ENCODE data around the gene SECTM1. TPM values are rescaled to one million over a fixed set of nuclear protein-coding genes. Genes with fewer than 3 reads are reported as not detected.

SECTM1 gene
- total and polyA plus RNA-seq, 2 experiments from 2014 or later = 0.21 to 1.3 TPM

DNA sequence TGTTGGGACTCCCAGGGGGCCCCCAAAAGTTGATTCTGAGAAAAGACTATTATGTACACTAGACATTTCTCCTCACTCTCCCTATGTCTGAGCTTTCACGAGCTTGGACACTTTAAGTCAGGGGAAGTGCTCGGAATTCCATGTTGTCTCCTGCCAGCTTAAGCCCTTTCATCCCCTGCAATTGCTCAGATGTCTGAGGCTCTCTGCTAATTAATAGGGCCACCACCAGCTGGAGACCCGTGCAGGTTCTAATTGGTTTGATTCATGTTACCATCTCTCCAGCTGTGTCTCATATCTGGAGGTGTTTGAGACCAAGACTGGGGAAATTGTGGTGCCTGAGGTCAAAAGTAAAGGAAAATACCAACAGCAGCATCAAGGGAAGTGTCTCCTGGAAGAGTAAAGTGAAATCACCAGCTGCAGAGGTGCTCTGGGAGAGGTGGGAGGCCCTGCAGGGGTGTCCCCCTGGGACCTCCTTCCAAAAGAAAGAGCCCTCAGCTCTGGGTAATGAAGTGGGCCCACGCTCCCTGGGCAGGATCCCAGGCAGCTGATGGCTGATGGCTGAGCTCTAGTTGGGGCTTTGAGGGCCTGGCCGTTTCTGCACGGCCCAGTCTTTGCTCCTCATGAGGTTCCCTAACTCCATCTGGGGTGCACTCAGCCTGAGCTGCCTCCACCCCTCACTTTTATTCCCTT lies 32.2 kb upstream of the SECTM1 start:
- Histone ChIP-seq H2AFZ (no peak overlapping the region), H3K9me2 (ENCODE audit: insufficient read depth) (no peaks in the 10 kb centered on the region), H4K20me1 (replicated peaks; ENCODE audit: insufficient read depth) (no peaks in the 10 kb centered on the region), H3K4me1 (ENCODE audit: insufficient read depth) (no peaks in the 10 kb centered on the region), H3K36me3 (ENCODE audit: insufficient read depth) (no peaks in the 10 kb centered on the region), H3K4me2 (no peak overlapping the region), H3K27me3 (ENCODE audit: insufficient read depth) (peaks cover 16% of the 10 kb centered on the region), H3F3A (replicated peaks; ENCODE audit: low read depth) (no peaks in the 10 kb centered on the region), H3K4me3 (no peak overlapping the region), H3K79me2 (replicated peaks; ENCODE audit: insufficient read depth) (no peaks in the 10 kb centered on the region), H3K27ac (ENCODE audit: low read depth) (no peak overlapping the region)
- Mint-ChIP-seq H3K27me3 (ENCODE audit: insufficient read depth, low read depth, poor library complexity) (peaks cover 28% of the 10 kb centered on the region), H3K36me3 (ENCODE audit: low read depth) (peaks cover 4% of the 10 kb centered on the region; the same call in 2 of the 3 replicates), H3K27ac (no peak overlapping the region), H3K4me1 (peaks cover 13% of the 10 kb centered on the region), H3K9me3 (peaks cover 12% of the 10 kb centered on the region; the same call in 2 of the 3 replicates), H3K4me3 (no peak overlapping the region)
- no peak for TF ChIP-seq CREB1 (CRISPR knock-in tag; IDR thresholded peaks at IDR 0.05; ENCODE audit: low read depth)
- no peak for TF ChIP-seq ETS1 (IDR thresholded peaks at IDR 0.05)
- no peak for TF ChIP-seq POLR2AphosphoS5 (IDR thresholded peaks at IDR 0.05; ENCODE audit: low read depth)
- TF ChIP-seq JUNB (IDR thresholded peaks at IDR 0.05; ENCODE audit: unreplicated experiment) = no peak
- ATAC-seq (no peak), DNase-seq (ENCODE audit: low spot score) (no peak)

DNA sequence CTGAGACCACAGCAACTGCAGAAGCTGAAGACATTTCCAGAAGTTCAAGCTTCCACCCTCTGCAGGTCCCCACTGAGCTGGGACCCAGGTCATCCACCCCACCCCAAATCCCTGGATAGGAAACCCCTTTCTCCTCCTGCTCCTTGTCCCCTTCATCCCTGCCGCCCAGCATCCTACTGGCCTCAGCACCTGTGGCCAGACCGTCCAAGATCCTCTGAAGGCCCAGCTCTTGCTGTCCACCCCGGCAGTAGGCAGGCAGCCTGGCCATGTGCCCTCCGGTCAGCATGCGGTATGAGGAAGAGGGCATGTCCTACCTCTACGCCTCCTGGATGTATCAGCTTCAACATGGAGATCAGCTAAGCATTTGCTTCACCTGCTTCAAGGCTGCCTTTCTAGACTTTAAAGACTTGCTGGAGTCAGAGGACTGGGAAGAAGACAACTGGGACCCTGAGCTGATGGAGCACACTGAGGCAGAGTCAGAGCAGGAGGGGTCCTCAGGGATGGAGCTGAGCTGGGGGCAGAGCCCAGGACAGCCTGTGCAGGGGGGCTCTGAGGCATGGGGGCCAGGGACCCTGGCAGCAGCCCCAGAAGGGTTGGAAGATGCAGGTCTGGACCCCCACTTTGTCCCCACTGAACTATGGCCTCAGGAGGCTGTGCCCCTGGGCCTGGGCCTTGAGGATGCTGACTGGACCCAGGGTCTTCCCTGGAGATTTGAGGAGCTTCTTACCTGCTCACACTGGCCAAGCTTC lies 28.5 kb upstream of the SECTM1 start:
- Mint-ChIP-seq H3K27me3 (ENCODE audit: insufficient read depth, low read depth, poor library complexity) (peaks cover 17% of the 10 kb centered on the region), H3K9me3 (no peaks in the 10 kb centered on the region), H3K4me1 (peaks cover 13% of the 10 kb centered on the region; the same call in 2 of the 3 replicates), H3K4me3 (no peak overlapping the region), H3K36me3 (ENCODE audit: low read depth) (no peaks in the 10 kb centered on the region), H3K27ac (no peak overlapping the region)
- H3K4me1 ChIP-seq (ENCODE audit: insufficient read depth) = no peaks in the 10 kb centered on the region
- H3K79me2 ChIP-seq (replicated peaks; ENCODE audit: insufficient read depth) = no peaks in the 10 kb centered on the region
- no peaks in the 10 kb centered on the region for H3K27me3 ChIP-seq (ENCODE audit: insufficient read depth)
- H3K4me2 ChIP-seq = no peak overlapping the region
- DNase-seq (ENCODE audit: low spot score) = no peak
- no peak overlapping the region for H3K27ac ChIP-seq (ENCODE audit: low read depth)
- no peak for ATAC-seq
- H4K20me1 ChIP-seq (replicated peaks; ENCODE audit: insufficient read depth) = no peaks in the 10 kb centered on the region
- no peaks in the 10 kb centered on the region for H3K36me3 ChIP-seq (ENCODE audit: insufficient read depth)
- no peak overlapping the region for H3K4me3 ChIP-seq
- H2AFZ ChIP-seq = no peak overlapping the region
- H3K9me2 ChIP-seq (ENCODE audit: insufficient read depth) = no peaks in the 10 kb centered on the region
- H3F3A ChIP-seq (replicated peaks; ENCODE audit: low read depth) = no peaks in the 10 kb centered on the region
- TF ChIP-seq POLR2AphosphoS5 (IDR thresholded peaks at IDR 0.05; ENCODE audit: low read depth) = no peak
- no peak for TF ChIP-seq CREB1 (CRISPR knock-in tag; IDR thresholded peaks at IDR 0.05; ENCODE audit: low read depth)
- TF ChIP-seq REST (IDR thresholded peaks at IDR 0.05; ENCODE audit: unreplicated experiment) = no peak
- no peak for TF ChIP-seq STAT1 (IDR thresholded peaks at IDR 0.05; ENCODE audit: unreplicated experiment)
- TF ChIP-seq NANOG (IDR thresholded peaks at IDR 0.05; ENCODE audit: borderline replicate concordance) = no peak
- no peak for TF ChIP-seq EZH2phosphoT487 (IDR thresholded peaks at IDR 0.05; ENCODE audit: unreplicated experiment)
- TF ChIP-seq ZNF114 (CRISPR knock-in tag; IDR thresholded peaks at IDR 0.05) = no peak
- no peak for TF ChIP-seq ETS1 (IDR thresholded peaks at IDR 0.05)
